ENCODE data around the gene GAGE10. TPM values are rescaled to one million over a fixed set of nuclear protein-coding genes. Genes with fewer than 3 reads are reported as not detected.
"Not testable (repeated sequence)": the region's sequence is repeated elsewhere in the genome, so short reads cannot be mapped to it uniquely, and the experiment has no call there.

The GAGE10 gene
- total RNA-seq, 2 donors from 2014 or later, result not detected

- no peaks in the 10 kb centered on the region for H3K27me3 ChIP-seq (ENCODE audit: control insufficient read depth, insufficient read depth, low read length, poor library complexity, severe bottlenecking)
- WGBS, 2 experiments (ENCODE audit: insufficient coverage in 1 of 2, insufficient read length in 1 of 2), result 78 to 100% methylated on average over 1 to 2 of the region's 2 CpGs
- Mint-ChIP-seq H3K4me3 (no peak overlapping the region), H3K4me1 (peaks cover 2% of the 10 kb centered on the region), H3K27ac (no peak overlapping the region), H3K27me3 (ENCODE audit: insufficient read depth) (no peaks in the 10 kb centered on the region), H3K9me3 (peaks cover 53% of the 10 kb centered on the region), H3K36me3 (ENCODE audit: low read depth) (no peaks in the 10 kb centered on the region)
- no peak for TF ChIP-seq CTCF (conservative IDR thresholded peaks at IDR 0.05)
- no peaks in the 10 kb centered on the region for H3K4me1 ChIP-seq (ENCODE audit: control insufficient read depth, insufficient read depth, low read length)
- no peak for DNase-seq
- no peak overlapping the region for H3K27ac ChIP-seq (ENCODE audit: low read depth, low read length)
- no peak overlapping the region for H3K4me3 ChIP-seq (ENCODE audit: low read length)
- H3K36me3 ChIP-seq (ENCODE audit: control insufficient read depth, insufficient read depth, low read length), result no peaks in the 10 kb centered on the region
- H3K9ac ChIP-seq (ENCODE audit: extremely low read depth, low read length, poor library complexity, severe bottlenecking), result no peak overlapping the region
- no peaks in the 10 kb centered on the region for H3K9me3 ChIP-seq (ENCODE audit: control insufficient read depth, low read length)
These were observed 8.7 kb downstream of the GAGE10 start for GRCh38 chrX:49312176-49312575.

DNA sequence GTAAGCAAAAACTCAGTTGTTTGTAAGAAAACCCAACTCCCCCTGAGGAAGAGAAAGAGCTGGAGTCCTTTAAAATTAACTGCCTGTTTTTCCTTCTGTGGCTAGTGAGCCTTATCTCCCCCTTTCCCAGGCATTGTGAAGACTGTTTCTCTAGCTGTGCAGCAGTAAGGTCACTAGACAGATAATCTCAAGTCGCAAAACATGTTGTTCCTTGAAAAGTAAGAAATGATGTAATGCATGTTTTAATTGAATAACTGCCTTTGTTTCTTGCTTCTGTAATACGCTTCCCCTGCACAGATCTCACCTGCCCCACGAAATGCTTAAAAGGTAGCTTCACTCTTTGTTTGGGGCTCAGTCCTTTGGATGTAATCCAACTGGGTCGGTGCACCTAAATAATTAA lies 12.6 kb downstream of the GAGE10 start:
- no peaks in the 10 kb centered on the region for H3K27me3 Mint-ChIP-seq (ENCODE audit: insufficient read depth)
- H3K27ac Mint-ChIP-seq, result no peak overlapping the region
- no peak overlapping the region for H3K4me3 Mint-ChIP-seq
- H3K9me3 Mint-ChIP-seq, result peaks cover 35% of the 10 kb centered on the region
- Histone ChIP-seq H3K9me3 (ENCODE audit: control insufficient read depth, low read length) (no peaks in the 10 kb centered on the region), H3K4me3 (ENCODE audit: low read length) (no peak overlapping the region), H3K27ac (ENCODE audit: low read depth, low read length) (no peak overlapping the region), H3K4me1 (ENCODE audit: control insufficient read depth, insufficient read depth, low read length) (no peaks in the 10 kb centered on the region), H3K36me3 (ENCODE audit: control insufficient read depth, insufficient read depth, low read length) (no peaks in the 10 kb centered on the region), H3K9ac (ENCODE audit: extremely low read depth, low read length, poor library complexity, severe bottlenecking) (no peak overlapping the region), H3K27me3 (ENCODE audit: control insufficient read depth, insufficient read depth, low read length, poor library complexity, severe bottlenecking) (no peaks in the 10 kb centered on the region)
- no peaks in the 10 kb centered on the region for H3K4me1 Mint-ChIP-seq
- no peak for TF ChIP-seq CTCF (conservative IDR thresholded peaks at IDR 0.05)
- H3K36me3 Mint-ChIP-seq (ENCODE audit: low read depth), result no peaks in the 10 kb centered on the region
- no peak for DNase-seq
- WGBS, 2 experiments (ENCODE audit: insufficient coverage in 1 of 2, insufficient read length in 1 of 2), result 84% methylated on average over 4 of the region's 4 CpGs; no CpG with 5 or more reads in 1 of the 2 experiments

DNA sequence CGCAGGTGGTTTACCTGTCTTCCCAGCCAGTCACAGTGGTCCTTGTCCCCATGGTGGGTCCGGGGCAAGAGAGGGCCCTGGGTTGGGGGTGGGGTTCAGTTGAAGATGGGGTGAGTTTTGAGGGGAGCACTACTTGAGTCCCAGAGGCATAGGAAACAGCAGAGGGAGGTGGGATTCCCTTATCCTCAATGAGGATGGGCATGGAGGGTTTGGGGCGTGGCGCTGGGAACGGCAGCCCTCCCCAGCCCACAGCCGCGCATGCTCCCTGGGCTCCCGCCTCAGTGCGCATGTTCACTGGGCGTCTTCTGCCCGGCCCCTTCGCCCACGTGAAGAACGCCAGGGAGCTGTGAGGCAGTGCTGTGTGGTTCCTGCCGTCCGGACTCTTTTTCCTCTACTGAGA lies 18.3 kb downstream of the GAGE10 start, which contains the start of gene GAGE12J:
TSS of gene GAGE12J (plus strand) at position 301 of the 400 bp plus-strand sequence. CDS start 1,157 bp downstream, outside the sequence.
- not testable (repeated sequence) for DNase-seq; H3K36me3 ChIP-seq (ENCODE audit: control insufficient read depth, insufficient read depth, low read length); H3K9me3 Mint-ChIP-seq; H3K27ac ChIP-seq (ENCODE audit: low read depth, low read length); H3K9me3 ChIP-seq (ENCODE audit: control insufficient read depth, low read length); H3K27me3 ChIP-seq (ENCODE audit: control insufficient read depth, insufficient read depth, low read length, poor library complexity, severe bottlenecking); H3K36me3 Mint-ChIP-seq (ENCODE audit: low read depth); H3K4me1 ChIP-seq (ENCODE audit: control insufficient read depth, insufficient read depth, low read length); H3K27ac Mint-ChIP-seq; H3K27me3 Mint-ChIP-seq (ENCODE audit: insufficient read depth); H3K4me3 Mint-ChIP-seq; H3K4me1 Mint-ChIP-seq; H3K4me3 ChIP-seq (ENCODE audit: low read length); H3K9ac ChIP-seq (ENCODE audit: extremely low read depth, low read length, poor library complexity, severe bottlenecking)
- WGBS, 2 experiments (ENCODE audit: insufficient coverage in 1 of 2, insufficient read length in 1 of 2), result no CpG with 5 or more reads among the region's 16 CpGs

DNA sequence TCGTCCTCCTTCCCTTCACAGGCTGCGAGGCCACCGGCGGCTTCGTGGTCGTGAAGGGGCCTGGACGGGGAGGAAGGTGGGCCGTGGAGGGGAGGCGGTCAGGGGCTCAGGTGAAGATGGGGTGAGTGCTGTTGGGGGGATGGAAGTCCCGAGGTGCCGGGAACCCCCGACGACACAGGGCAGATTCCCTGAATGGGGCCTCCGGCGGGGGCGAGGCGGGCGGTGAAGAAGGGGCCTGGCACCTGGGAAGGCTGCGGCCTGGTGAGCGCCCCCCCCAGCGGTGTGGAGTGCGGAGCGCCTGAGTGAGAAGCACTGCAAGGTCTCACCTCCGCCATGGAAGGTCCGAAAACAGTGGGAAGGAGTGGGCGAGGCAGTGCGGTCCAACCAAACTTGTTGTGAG lies 18.8 kb downstream of the GAGE10 start:
- not testable (repeated sequence) for H3K4me3 Mint-ChIP-seq; DNase-seq; H3K9me3 ChIP-seq (ENCODE audit: control insufficient read depth, low read length); H3K36me3 Mint-ChIP-seq (ENCODE audit: low read depth); H3K4me1 ChIP-seq (ENCODE audit: control insufficient read depth, insufficient read depth, low read length); H3K9me3 Mint-ChIP-seq; H3K4me3 ChIP-seq (ENCODE audit: low read length); H3K27me3 Mint-ChIP-seq (ENCODE audit: insufficient read depth); H3K4me1 Mint-ChIP-seq; H3K36me3 ChIP-seq (ENCODE audit: control insufficient read depth, insufficient read depth, low read length); H3K9ac ChIP-seq (ENCODE audit: extremely low read depth, low read length, poor library complexity, severe bottlenecking); H3K27ac Mint-ChIP-seq; H3K27ac ChIP-seq (ENCODE audit: low read depth, low read length); H3K27me3 ChIP-seq (ENCODE audit: control insufficient read depth, insufficient read depth, low read length, poor library complexity, severe bottlenecking)
- WGBS, 2 experiments (ENCODE audit: insufficient coverage in 1 of 2, insufficient read length in 1 of 2), result 100% methylated on average over 3 of the region's 27 CpGs; no CpG with 5 or more reads in 1 of the 2 experiments

DNA sequence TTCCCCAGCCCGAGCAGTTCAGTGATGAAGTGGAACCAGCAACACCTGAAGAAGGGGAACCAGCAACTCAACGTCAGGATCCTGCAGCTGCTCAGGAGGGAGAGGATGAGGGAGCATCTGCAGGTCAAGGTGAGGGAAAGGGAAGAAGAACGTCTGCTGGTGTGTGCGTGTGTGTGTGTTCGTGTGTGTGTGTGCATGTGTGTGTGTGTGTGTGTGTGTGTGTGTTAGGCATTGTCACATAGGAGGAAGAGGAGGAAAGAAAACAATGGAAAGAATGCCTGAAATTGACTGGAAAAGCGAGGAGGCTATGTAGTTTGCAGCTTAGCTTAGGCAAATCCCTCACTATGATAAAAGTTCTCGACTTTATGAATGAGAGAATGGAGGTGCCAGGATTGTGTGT lies 20.3 kb downstream of the GAGE10 start:
- H3K27me3 Mint-ChIP-seq (ENCODE audit: insufficient read depth); H3K27me3 ChIP-seq (ENCODE audit: control insufficient read depth, insufficient read depth, low read length, poor library complexity, severe bottlenecking); H3K36me3 ChIP-seq (ENCODE audit: control insufficient read depth, insufficient read depth, low read length); H3K4me1 ChIP-seq (ENCODE audit: control insufficient read depth, insufficient read depth, low read length); H3K9me3 ChIP-seq (ENCODE audit: control insufficient read depth, low read length); H3K36me3 Mint-ChIP-seq (ENCODE audit: low read depth); DNase-seq; H3K9me3 Mint-ChIP-seq; H3K4me1 Mint-ChIP-seq; H3K4me3 Mint-ChIP-seq; H3K27ac ChIP-seq (ENCODE audit: low read depth, low read length); H3K4me3 ChIP-seq (ENCODE audit: low read length); H3K9ac ChIP-seq (ENCODE audit: extremely low read depth, low read length, poor library complexity, severe bottlenecking); H3K27ac Mint-ChIP-seq: not testable (repeated sequence)
- no CpG with 5 or more reads among the region's 7 CpGs for WGBS, 2 experiments (ENCODE audit: insufficient coverage in 1 of 2, insufficient read length in 1 of 2)

GRCh38 chrX:49330421-49330820 lies 27.0 kb downstream of the GAGE10 start:
- not testable (repeated sequence) for H3K9ac ChIP-seq (ENCODE audit: extremely low read depth, low read length, poor library complexity, severe bottlenecking); DNase-seq; H3K4me1 Mint-ChIP-seq; H3K36me3 ChIP-seq (ENCODE audit: control insufficient read depth, insufficient read depth, low read length); H3K36me3 Mint-ChIP-seq (ENCODE audit: low read depth); H3K27ac Mint-ChIP-seq; H3K27me3 ChIP-seq (ENCODE audit: control insufficient read depth, insufficient read depth, low read length, poor library complexity, severe bottlenecking); H3K9me3 ChIP-seq (ENCODE audit: control insufficient read depth, low read length); H3K9me3 Mint-ChIP-seq; H3K27ac ChIP-seq (ENCODE audit: low read depth, low read length); H3K4me3 ChIP-seq (ENCODE audit: low read length); H3K4me1 ChIP-seq (ENCODE audit: control insufficient read depth, insufficient read depth, low read length); H3K4me3 Mint-ChIP-seq; H3K27me3 Mint-ChIP-seq (ENCODE audit: insufficient read depth)
- no CpG with 5 or more reads among the region's 11 CpGs for WGBS, 2 experiments (ENCODE audit: insufficient coverage in 1 of 2, insufficient read length in 1 of 2)

Data from endodermal cell (in vitro differentiated cells).